Ramos (cell line): Measurements from ENCODE around the gene PCDHGA10.
"Not testable (repeated sequence)": the region's sequence is repeated elsewhere in the genome, so short reads cannot be mapped to it uniquely, and the experiment has no call there.

ENCODE experiments used
- in situ Hi-C: fragments of 300-500 bp; cut with MboI; formaldehyde crosslinking; loops from one replicate; pipeline ENCODE4 v1.14.3; 2022; ENCODE audit warnings: low sequenced_read_pairs; ENCODE audit not compliant: unreplicated experiment

PCDHGA10 gene

GRCh38 chr5:141392429-141393198, 20.2 kb upstream of the PCDHGA10 start, which contains the start of gene PCDHGA8:
TSS of gene PCDHGA8 (plus strand) at chr5:141392633. CDS start at chr5:141392814, 181 bp downstream.
- in situ Hi-C loops, result no loop called here

GRCh38 chr5:141393267-141393666, 19.5 kb upstream of the PCDHGA10 start:
- in situ Hi-C loops, result no loop called here

GRCh38 chr5:141394401-141395187, 18.2 kb upstream of the PCDHGA10 start:
- in situ Hi-C loops, result not testable (repeated sequence)

- in situ Hi-C loops, result not testable (repeated sequence)
Observed at GRCh38 chr5:141397756-141398551, 14.8 kb upstream of the PCDHGA10 start, which contains the start of gene PCDHGB5. TSS of gene PCDHGB5 (plus strand) at chr5:141397947. CDS start at chr5:141398128, 181 bp downstream.

DNA sequence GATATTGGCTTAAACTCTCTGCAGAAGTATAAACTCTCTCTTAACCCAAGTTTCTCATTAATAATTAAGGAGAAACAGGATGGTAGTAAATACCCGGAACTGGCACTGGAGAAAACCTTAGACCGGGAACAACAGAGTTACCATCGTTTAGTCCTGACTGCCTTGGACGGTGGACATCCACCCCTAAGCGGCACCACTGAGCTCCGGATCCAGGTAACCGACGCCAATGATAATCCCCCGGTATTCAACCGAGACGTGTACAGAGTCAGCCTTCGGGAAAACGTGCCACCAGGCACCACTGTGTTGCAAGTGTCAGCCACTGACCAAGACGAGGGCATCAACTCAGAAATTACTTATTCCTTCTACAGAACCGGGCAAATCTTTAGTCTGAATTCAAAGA, 14.2 kb upstream of the PCDHGA10 start:
- in situ Hi-C loops, result no loop called here

DNA sequence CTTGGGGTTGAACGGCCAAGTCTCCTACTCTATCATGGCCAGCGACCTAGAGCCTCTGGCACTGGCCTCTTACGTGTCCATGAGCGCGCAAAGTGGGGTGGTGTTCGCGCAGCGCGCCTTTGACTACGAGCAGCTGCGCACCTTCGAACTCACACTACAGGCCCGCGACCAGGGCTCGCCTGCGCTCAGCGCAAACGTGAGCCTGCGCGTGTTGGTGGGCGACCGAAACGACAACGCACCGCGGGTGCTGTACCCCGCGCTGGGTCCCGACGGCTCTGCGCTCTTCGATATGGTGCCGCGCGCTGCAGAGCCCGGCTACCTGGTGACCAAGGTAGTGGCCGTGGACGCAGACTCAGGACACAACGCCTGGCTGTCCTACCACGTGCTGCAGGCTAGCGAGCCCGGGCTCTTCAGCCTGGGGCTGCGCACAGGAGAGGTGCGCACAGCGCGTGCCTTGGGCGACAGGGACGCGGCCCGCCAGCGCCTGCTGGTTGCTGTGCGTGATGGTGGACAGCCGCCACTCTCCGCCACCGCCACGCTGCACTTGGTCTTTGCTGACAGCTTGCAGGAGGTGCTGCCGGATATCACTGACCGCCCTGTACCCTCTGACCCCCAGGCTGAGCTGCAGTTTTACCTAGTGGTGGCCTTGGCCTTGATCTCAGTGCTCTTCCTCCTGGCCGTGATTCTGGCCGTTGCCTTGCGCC, 13.1 kb upstream of the PCDHGA10 start:
- in situ Hi-C loops, result no loop called here

DNA sequence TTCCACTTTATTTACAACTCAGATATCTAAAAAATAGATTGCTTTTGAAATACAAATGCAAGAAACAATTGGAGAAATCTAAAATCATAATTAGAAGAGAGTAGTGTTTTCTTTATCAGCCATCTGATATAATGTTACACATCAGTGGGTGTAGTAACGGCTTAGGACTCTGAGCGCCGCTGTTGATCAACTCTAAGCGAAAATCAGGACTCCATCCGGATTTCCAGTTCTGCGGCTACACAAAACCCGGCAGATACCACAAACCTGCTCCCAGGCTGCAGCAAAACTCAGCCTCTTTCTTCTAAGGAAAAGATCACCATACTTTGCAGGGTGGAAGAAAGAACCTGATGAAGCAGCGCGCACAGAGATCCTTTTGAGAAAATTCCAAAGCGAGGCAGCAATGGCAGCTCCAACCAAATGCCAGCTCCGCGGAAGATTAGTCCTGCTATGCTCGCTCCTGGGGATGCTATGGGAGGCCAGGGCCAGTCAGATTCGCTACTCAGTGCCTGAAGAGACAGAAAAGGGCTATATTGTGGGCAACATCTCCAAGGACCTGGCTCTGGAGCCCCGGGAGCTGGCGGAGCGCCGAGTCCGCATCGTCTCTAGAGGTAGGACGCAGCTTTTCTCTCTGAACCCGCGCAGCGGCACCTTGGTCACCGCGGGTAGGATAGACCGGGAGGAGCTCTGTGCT, 10.1 kb upstream of the PCDHGA10 start, which contains the start of gene PCDHGA9:
Gene PCDHGA9, plus strand, starts transcription at position 226 of the 691 bp plus-strand sequence. Its CDS starts 175 bp downstream, at position 401.
- in situ Hi-C loops, result no loop called here

GRCh38 chr5:141403387-141403786, 9.4 kb upstream of the PCDHGA10 start:
- in situ Hi-C loops, result no loop called here

- in situ Hi-C loops, result not testable (repeated sequence)
Observed at GRCh38 chr5:141407790-141408505, 4.8 kb upstream of the PCDHGA10 start, which contains the start of gene PCDHGB6. TSS of gene PCDHGB6 (plus strand) at chr5:141408021. CDS start at chr5:141408203, 182 bp downstream.

GRCh38 chr5:141409598-141410306, 3.0 kb upstream of the PCDHGA10 start:
- in situ Hi-C loops, result no loop called here

DNA sequence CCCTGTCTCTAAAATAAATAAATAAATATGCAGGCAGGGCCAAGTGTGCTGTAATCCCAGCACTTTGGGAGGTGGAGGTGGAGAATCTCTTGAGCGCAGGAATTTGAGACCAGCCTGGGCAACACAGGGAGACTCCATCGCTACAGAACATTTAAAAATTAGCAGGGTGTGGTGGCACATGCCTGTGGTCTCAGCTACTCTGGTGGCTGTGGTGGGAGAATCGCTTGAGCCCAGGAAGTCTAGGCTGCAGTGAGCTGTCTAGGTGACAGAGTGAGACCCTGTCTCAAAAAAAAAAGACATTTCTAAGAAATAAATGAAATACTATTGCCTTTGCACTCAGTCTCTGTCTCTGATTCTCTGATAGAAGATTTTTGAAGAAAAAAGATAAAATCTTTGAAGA, 1.2 kb upstream of the PCDHGA10 start:
- in situ Hi-C loops, result no loop called here

DNA sequence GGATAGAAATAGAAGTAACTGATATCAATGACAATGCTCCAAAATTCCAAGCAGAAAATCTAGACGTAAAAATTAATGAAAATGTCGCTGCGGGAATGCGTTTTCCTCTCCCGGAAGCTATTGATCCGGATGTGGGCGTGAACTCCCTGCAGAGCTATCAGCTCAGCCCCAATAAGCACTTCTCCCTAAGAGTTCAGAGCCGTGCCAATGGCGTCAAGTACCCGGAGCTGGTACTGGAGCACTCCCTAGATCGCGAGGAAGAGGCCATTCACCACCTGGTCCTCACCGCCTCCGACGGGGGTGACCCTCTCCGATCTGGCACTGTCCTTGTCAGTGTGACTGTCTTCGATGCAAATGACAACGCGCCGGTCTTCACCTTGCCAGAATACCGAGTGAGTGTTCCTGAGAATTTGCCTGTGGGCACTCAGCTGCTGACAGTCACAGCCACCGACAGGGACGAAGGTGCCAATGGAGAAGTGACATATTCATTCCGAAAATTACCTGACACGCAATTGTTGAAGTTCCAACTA, 818 bp downstream of the PCDHGA10 start:
- in situ Hi-C loops, result no loop called here

- in situ Hi-C loops, result not testable (repeated sequence)
Observed at GRCh38 chr5:141414548-141415274, 1.9 kb downstream of the PCDHGA10 start.

DNA sequence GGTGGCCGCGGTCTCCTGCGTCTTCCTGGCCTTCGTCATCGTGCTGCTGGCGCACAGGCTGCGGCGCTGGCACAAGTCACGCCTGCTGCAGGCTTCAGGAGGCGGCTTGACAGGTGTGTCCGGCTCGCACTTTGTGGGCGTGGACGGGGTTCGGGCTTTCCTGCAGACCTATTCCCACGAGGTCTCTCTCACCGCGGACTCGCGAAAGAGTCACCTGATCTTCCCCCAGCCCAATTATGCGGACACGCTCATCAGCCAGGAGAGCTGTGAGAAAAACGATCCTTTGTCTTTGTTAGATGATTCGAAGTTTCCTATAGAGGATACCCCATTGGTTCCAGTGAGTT, 2.5 kb downstream of the PCDHGA10 start:
- in situ Hi-C loops, result not testable (repeated sequence)

DNA sequence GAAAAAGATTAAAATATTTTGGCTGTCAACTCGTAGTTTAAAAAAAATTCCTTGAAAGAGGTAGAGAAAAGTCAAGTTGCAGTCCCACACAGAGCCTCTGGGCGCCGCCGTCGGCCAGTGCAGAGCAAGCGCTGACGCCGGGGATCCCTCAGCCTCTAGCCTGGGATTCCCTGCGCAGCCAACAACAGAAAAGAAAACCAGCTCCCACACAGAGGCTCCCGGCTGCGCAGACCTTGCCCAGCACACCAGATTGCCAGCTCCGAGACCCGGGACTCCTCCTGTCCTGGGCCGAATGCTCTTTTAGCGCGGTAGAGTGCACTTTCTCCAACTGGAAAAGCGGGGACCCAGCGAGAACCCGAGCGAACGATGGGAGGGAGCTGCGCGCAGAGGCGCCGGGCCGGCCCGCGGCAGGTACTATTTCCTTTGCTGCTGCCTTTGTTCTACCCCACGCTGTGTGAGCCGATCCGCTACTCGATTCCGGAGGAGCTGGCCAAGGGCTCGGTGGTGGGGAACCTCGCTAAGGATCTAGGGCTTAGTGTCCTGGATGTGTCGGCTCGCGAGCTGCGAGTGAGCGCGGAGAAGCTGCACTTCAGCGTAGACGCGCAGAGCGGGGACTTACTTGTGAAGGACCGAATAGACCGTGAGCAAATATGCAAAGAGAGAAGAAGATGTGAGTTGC, 4.8 kb downstream of the PCDHGA10 start, which contains the start of gene PCDHGB7:
Gene PCDHGB7, plus strand, starts transcription at position 184 of the 679 bp plus-strand sequence. Its CDS starts 183 bp downstream, at position 367.
- in situ Hi-C loops, result not testable (repeated sequence)
